Measurements from ENCODE around the gene SPATA21.

Gene SPATA21

DNA sequence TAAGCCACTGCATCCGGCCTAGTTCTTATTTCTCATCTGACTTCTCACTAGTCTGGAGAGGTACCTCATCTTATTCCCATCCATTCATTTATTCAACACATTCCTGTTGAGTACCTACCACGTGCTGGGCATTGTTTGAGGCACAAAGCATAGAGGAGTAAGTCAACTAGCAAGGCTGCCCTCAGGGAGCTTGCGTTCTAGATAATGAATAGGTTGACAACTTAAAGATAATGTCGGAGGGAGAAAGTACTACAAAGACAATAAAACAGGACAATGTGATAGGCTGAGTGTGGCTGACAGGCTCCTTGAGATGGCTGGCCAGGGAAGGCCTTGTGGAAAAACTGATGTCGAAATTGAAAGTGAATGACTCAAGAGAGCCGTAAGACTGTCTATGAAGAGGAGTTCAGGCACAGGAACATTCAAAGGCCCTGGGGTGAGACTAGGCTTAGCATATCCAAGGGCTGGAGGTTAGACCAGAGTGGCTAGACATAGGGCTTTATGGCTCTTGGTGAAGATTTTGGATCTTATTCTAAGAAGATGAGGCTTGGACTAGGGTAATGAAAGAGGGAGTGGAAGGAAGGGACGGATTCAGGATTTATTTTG is 18.3 kb downstream of the SPATA21 start:
- TF ChIP-seq, protein P1, sequence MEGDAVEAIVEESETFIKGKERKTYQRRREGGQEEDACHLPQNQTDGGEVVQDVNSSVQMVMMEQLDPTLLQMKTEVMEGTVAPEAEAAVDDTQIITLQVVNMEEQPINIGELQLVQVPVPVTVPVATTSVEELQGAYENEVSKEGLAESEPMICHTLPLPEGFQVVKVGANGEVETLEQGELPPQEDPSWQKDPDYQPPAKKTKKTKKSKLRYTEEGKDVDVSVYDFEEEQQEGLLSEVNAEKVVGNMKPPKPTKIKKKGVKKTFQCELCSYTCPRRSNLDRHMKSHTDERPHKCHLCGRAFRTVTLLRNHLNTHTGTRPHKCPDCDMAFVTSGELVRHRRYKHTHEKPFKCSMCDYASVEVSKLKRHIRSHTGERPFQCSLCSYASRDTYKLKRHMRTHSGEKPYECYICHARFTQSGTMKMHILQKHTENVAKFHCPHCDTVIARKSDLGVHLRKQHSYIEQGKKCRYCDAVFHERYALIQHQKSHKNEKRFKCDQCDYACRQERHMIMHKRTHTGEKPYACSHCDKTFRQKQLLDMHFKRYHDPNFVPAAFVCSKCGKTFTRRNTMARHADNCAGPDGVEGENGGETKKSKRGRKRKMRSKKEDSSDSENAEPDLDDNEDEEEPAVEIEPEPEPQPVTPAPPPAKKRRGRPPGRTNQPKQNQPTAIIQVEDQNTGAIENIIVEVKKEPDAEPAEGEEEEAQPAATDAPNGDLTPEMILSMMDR (conservative IDR thresholded peaks at IDR 0.05; ENCODE audit: control insufficient read depth, insufficient read depth, low read depth, low read length): no peak
- H3K4me3 ChIP-seq (ENCODE audit: control insufficient read depth, low read depth, low read length): no peak overlapping the region
- peak; percentile 24 for DNase-seq (ENCODE audit: low read depth)

DNA sequence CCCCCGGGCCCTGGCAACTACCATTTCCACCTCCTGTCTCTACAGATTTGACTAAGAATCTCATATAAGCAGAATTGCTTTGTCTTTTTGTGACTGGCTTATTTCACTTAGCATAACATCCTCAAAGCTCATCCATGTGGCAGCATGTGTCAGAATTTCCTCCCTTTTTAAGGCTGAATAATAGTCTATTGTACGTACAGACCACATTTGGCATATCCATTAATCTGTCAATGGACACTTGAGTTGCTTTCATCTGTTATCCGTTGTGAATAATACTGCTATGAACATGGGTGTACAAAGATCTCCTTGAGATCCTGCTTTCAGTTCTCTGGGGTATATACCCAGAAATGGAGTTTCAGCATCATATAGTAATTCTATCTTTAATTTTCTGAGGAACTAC is 24.0 kb downstream of the SPATA21 start:
- no peak for DNase-seq (ENCODE audit: low read depth)
- TF ChIP-seq, protein P1 (conservative IDR thresholded peaks at IDR 0.05; ENCODE audit: control insufficient read depth, insufficient read depth, low read depth, low read length): no peak
- H3K4me3 ChIP-seq (ENCODE audit: control insufficient read depth, low read depth, low read length): no peak overlapping the region

DNA sequence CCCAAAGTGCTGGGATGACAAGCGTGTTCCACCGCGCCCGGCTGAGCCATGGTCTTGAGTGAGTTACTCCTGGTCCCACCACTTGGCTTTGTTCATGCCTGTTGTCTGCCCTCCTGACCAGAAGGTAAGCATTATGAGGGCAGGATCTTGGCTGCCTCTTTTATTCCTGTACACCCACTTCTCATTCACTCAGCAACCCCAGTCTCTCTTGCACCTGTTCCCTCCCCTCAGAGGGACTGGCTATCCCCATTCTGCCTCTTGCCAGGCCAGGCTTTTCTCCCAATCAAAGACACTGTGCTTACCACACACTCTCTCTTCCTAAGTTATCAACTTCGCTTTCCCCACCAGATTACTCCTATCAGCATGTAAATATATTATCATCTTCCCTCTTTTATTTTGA is 26.4 kb downstream of the SPATA21 start:
- H3K4me3 ChIP-seq (ENCODE audit: control insufficient read depth, low read depth, low read length): no peak overlapping the region
- TF ChIP-seq, protein P1 (conservative IDR thresholded peaks at IDR 0.05; ENCODE audit: control insufficient read depth, insufficient read depth, low read depth, low read length): no peak
- no peak for DNase-seq (ENCODE audit: low read depth)

DNA sequence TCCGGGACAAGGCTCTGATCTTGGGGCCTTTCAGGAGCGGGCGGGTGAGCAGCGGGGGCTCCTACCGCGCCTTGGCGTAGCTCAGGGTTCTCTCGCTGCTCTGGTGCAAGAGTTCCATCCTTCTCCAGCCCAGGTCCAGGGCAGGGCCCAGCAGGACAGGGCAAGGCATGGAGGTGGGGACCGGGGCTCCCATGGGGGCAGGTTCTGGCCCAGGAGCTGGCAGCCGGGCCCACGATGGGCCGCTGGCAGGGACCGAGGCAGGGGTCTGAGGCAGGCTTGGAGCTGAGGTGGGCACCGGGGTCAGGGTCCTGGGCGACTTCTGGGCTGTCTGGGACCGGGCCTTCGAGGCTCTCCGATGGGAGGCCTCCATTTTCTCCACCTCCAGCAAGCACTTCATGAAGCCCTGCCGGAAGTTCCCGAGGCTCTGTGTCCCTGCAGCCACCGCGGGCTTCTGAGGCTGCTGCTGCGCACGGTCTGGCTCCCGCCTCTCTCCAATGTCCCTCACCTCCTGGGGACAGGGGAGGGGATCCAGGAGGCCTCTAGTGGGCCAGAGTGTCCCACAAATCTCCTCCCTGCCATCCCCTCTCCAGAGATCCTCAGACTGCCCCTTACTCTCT is 27.6 kb downstream of the SPATA21 start:
- DNase-seq (ENCODE audit: low read depth): no peak
- H3K4me3 ChIP-seq (ENCODE audit: control insufficient read depth, low read depth, low read length): no peak overlapping the region
- TF ChIP-seq, protein P1 (conservative IDR thresholded peaks at IDR 0.05; ENCODE audit: control insufficient read depth, insufficient read depth, low read depth, low read length): no peak

DNA sequence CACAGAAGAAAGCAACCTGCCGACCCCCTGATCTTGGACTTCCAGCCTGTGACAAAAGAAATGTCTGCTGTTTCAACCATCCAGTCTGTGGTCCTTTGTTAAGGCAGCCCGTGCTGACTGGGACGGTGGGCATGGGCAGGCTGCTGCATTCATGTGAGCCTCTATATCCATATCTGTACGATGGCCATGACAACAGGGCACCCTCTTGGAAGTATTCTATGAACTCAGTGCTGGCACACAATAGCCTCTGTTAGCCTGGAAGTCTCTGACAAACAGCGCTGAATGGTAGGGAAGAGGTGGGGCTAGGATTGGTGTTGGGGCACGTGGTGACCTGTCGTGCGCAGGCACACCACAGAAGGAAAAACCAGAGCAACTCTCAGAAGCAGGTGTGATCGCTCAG is 30.4 kb downstream of the SPATA21 start:
- DNase-seq (ENCODE audit: low read depth): no peak
- no peak overlapping the region for H3K4me3 ChIP-seq (ENCODE audit: control insufficient read depth, low read depth, low read length)
- TF ChIP-seq, protein P1 (conservative IDR thresholded peaks at IDR 0.05; ENCODE audit: control insufficient read depth, insufficient read depth, low read depth, low read length): no peak

DNA sequence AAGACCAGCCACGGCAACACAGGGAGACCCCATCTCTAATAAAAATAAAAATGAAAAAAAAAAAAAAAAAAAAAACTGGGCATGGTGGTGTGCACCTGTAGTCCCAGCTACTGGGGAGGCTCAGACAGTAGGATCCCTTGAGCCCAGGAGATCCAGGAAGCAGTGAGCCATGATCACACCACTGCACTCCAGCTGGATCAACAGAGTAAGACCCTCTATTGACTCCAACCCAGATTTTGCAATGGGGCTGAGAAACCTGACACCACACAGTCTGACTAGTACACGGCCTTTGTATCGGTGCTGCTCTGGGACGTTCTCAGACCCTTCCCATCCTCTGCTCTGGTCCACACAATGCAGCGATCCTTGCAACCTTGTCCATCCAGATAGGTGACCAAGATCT is 31.8 kb downstream of the SPATA21 start:
- TF ChIP-seq, protein P1 (conservative IDR thresholded peaks at IDR 0.05; ENCODE audit: control insufficient read depth, insufficient read depth, low read depth, low read length): no peak
- peak; percentile 31 for DNase-seq (ENCODE audit: low read depth)
- no peak overlapping the region for H3K4me3 ChIP-seq (ENCODE audit: control insufficient read depth, low read depth, low read length)
